NCI-H2196 treated with DMSO at 0.1 percent for 48 hours (cell line): ENCODE results near the gene IL10.
"Not testable (repeated sequence)": the region's sequence is repeated elsewhere in the genome, so short reads cannot be mapped to it uniquely, and the experiment has no call there.

Experiments
- DNase-seq: peaks from one replicate; lab custom pipeline; 2025; ENCODE audit not compliant: unreplicated experiment; lab: John Stamatoyannopoulos, UW

Gene IL10

GRCh38 chr1:206768472-206769303 lies 3.6 kb downstream of the IL10 start:
- no peak for DNase-seq

GRCh38 chr1:206766251-206766856 lies 5.9 kb downstream of the IL10 start:
- DNase-seq: no peak

GRCh38 chr1:206765771-206766170 lies 6.5 kb downstream of the IL10 start:
- DNase-seq: not testable (repeated sequence)

- DNase-seq: not testable (repeated sequence)
These were observed 9.4 kb downstream of the IL10 start for GRCh38 chr1:206762741-206763364.

GRCh38 chr1:206761159-206761768 lies 11.0 kb downstream of the IL10 start:
- DNase-seq: no peak

- no peak for DNase-seq
These were observed 11.7 kb downstream of the IL10 start for GRCh38 chr1:206760590-206760989.

GRCh38 chr1:206757524-206758266 lies 14.6 kb downstream of the IL10 start:
- DNase-seq: no peak

- no peak for DNase-seq
These were observed 18.3 kb downstream of the IL10 start for GRCh38 chr1:206754011-206754410.

- no peak for DNase-seq
These were observed 19.2 kb downstream of the IL10 start for GRCh38 chr1:206753141-206753540.

- DNase-seq: no peak
These were observed 19.8 kb downstream of the IL10 start for GRCh38 chr1:206752481-206752880.

- no peak for DNase-seq
These were observed 20.4 kb downstream of the IL10 start for GRCh38 chr1:206751891-206752290.

- no peak for DNase-seq
These were observed 23.8 kb downstream of the IL10 start for GRCh38 chr1:206748348-206749030.

- DNase-seq: no peak
These were observed 27.0 kb downstream of the IL10 start for GRCh38 chr1:206745301-206745700.

GRCh38 chr1:206744683-206745082 lies 27.6 kb downstream of the IL10 start:
- no peak for DNase-seq

GRCh38 chr1:206742719-206743383 lies 29.4 kb downstream of the IL10 start:
- DNase-seq: no peak

GRCh38 chr1:206741142-206741701 lies 31.1 kb downstream of the IL10 start:
- no peak for DNase-seq

- no peak for DNase-seq
These were observed 32.8 kb downstream of the IL10 start for GRCh38 chr1:206739411-206740076.

GRCh38 chr1:206738370-206739366 lies 33.6 kb downstream of the IL10 start:
- no peak for DNase-seq
